Left lobe of liver (tissue), 2 donors: Measurements from ENCODE around the gene PTPRM. TPM values are rescaled to one million over a fixed set of nuclear protein-coding genes. Genes with fewer than 3 reads are reported as not detected.
"Not testable (repeated sequence)": the region's sequence is repeated elsewhere in the genome, so short reads cannot be mapped to it uniquely, and the experiment has no call there.

Source experiments
- ATAC-seq: fragments of 200-7000 bp; cut with Tn5 transposase; one replicate; pipeline ENCODE4 v1.9.1; 2020; ENCODE audit warnings: mild to moderate bottlenecking, moderate library complexity
- DNase-seq: peaks from one replicate; pipeline ENCODE4 v3.0.0-alpha.2; 2020; ENCODE audit warnings: low spot score
- total RNA-seq: library from RNA; stranded (reverse); gene quantifications from one replicate; pipeline ENCODE4 v1.2.1, GENCODE V29; 2021
- donor health status: DM: no; HTN: no; CAD: no; lungs with moderate emphysema.
- donor health status: DM: no; HTN: yes; CAD: no.

PTPRM gene
- total RNA-seq, 1 donor from 2014 or later: 34.7 TPM

GRCh38 chr18:7721532-7721931, 154.4 kb downstream of the PTPRM start:
- no peak for DNase-seq
- ATAC-seq: no peak

- ATAC-seq (no peak), DNase-seq (no peak)
These were observed 155.8 kb downstream of the PTPRM start for GRCh38 chr18:7722955-7723354.

DNA sequence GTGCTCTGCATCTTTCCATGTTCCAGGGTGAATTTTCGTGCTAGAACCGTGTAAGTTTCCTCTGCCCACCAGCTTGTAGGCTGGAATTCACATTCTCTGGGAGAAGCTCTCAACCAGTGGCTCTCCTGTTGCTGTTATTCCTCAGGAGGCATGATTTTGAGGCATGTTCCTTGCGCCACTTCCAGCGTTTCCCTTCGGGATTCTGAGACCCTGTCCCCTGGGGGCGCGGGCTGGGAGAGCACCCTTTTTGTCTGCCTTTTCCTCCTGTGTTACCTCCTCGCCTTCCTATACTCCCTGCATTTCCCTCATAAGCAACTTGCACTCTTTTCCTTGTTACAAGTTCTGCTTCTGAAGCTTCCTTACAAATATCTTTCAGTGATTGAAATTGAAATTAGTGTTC, 156.4 kb downstream of the PTPRM start:
- ATAC-seq: no peak

GRCh38 chr18:7725473-7725872, 158.4 kb downstream of the PTPRM start:
- no peak for DNase-seq
- no peak for ATAC-seq

More for the DNA sequence above, 156.4 kb downstream of the PTPRM start:
- DNase-seq: no peak

DNA sequence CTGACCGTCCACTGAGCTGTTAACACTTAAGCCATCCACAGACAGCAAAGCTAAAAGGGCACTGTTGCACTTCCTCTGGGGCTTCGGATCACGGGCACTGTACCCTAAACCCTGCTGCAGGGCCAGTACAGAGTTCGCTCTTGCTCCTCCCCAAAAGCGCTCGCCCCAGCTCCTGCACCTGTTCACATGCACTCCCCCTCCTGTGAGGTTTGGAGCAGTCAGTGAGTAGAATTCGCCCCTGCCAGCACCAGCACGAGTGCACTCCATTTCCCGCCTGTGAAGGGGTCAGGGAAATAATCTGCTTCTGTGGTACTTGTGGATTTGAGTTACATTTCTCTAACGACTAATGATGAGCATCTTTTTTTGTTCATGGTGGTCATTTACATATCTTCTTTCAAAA, 158.8 kb downstream of the PTPRM start:
- DNase-seq (no peak), ATAC-seq (no peak)

- ATAC-seq: no peak
- no peak for DNase-seq
These were observed 159.4 kb downstream of the PTPRM start for GRCh38 chr18:7726522-7726921.

GRCh38 chr18:7727361-7728076, 160.4 kb downstream of the PTPRM start:
- ATAC-seq (no peak), DNase-seq (no peak)

GRCh38 chr18:7728297-7728696, 161.2 kb downstream of the PTPRM start:
- ATAC-seq (no peak), DNase-seq (no peak)

- no peak for ATAC-seq
These were observed 162.8 kb downstream of the PTPRM start for GRCh38 chr18:7729868-7730267.

GRCh38 chr18:7730682-7731081, 163.6 kb downstream of the PTPRM start:
- DNase-seq: no peak
- ATAC-seq: no peak

More at GRCh38 chr18:7729868-7730267, 162.8 kb downstream of the PTPRM start:
- no peak for DNase-seq

DNA sequence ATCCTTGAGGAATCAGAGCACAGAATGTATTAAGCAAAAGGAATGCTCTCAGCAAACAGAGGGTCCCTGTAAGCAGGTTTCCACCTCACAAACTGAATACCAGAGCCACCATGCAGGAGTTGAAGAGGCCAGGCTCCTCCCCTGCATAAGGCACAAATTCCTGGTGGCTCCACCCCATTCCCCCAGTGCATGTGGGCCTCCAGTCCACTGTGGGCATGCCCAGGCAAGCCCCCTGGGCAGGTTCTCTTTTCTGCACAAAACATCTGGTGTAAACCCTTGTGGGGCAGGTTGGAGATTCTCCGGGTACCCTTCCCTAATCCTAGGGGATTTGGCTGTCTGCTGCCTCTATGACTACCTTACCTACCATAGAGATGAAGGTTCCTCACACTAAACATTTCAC, 166.5 kb downstream of the PTPRM start:
- DNase-seq (no peak), ATAC-seq (no peak)

DNA sequence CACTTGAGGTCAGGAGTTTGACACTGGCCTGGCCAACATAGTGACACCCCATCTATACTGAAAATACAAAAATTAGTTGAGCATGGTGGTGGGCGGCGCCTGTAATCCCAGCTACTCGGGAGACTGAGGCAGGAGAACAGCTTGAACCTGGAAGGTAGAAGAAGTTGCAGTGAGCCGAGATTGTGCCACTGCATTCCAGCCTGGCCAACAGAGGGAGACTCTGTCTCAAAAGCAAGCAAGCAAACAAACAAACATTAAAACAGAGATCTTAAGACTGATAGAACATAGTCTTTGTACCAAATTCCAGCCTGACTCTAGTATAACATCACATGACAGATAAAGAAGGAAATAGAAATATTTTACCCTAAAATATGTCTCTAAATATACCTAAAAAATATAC, 168.1 kb downstream of the PTPRM start:
- peak; percentile 13 for ATAC-seq
- no peak for DNase-seq

- DNase-seq (no peak), ATAC-seq (no peak)
These were observed 168.6 kb downstream of the PTPRM start for GRCh38 chr18:7735626-7736175.

DNA sequence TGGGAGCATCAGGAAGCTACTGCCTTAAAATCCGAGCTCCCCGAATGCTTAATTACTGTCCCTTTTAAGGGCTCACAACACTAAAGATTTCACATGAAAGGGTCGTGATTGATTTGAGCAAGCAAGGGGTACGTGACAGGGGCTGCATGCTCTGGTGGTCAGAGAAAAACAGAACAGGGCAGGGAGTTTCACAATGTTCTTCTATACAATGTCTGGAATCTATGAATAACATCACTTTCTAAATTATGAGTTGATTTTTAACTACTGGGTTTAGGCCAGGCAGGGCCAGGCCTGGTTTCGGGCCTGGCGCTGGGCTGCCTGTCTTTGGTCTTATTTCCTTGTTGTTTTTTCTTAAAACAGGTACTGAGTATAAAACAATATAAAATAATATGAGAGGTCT, 169.4 kb downstream of the PTPRM start:
- ATAC-seq, DNase-seq: not testable (repeated sequence)

DNA sequence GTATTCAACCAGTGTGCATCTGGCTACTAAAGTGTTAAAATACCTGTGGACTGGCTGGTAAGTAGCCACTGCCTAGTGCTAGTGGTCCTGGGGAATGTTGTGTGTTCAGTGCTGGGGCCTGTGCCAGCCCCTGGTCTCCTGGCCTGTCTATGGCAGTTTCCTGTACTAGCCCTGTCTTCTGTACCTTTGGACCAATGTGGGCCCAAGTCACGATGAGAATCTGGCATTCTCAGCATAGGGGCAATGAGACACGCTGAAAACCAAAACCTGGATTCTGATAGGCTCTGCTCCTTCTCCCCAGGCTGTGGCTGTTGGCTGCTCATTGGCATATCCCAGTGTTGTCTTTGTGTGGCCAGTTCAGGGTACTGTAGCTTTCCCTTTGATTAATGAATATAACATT, 170.4 kb downstream of the PTPRM start:
- no peak for ATAC-seq
- no peak for DNase-seq

- ATAC-seq (no peak), DNase-seq (no peak)
These were observed 173.7 kb downstream of the PTPRM start for GRCh38 chr18:7740821-7741220.

DNA sequence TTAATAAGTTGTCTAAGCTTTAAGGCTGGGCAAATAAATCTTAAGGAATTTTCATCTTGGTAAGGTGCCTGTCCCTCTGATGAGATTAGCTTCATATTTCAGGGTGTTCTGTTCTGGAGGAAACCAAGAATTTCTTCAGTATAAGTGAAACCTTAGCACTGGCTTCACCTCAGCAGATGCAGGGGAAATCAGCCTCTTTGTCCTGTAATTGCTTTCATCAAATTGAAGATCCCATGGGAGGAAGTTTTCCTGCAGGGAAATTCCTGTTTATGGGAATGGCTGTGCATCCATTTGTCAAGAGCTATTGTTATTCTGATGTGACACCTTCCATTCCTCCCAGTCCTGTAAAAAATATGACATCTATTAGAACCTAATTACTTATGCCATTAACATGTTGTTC, 174.5 kb downstream of the PTPRM start:
- DNase-seq (no peak), ATAC-seq (no peak)

- ATAC-seq (no peak), DNase-seq (no peak)
These were observed 175.1 kb downstream of the PTPRM start for GRCh38 chr18:7742224-7742623.

GRCh38 chr18:7743256-7743655, 176.1 kb downstream of the PTPRM start:
- no peak for DNase-seq
- ATAC-seq: no peak

DNA sequence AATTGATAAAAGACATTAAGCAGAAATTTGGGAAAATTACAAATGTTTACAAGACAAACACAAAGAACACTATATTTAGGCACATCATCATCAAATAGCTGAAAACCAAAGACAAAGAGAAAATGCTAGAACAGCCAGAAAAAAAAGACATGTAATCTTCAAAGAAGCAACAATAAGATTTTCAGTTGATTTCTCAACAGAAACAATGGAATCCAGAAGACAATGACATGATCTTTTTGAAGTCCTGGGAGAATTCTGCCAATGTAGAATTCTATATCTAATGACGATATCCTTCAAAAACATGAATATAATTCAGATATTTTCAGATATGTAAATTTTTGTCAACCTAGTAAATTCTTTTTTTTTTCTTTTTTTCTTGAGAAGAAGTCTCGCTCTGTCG, 179.0 kb downstream of the PTPRM start:
- ATAC-seq: no peak
- no peak for DNase-seq

- ATAC-seq: no peak
- DNase-seq: no peak
These were observed 181.3 kb downstream of the PTPRM start for GRCh38 chr18:7748251-7749007.

GRCh38 chr18:7749008-7749405, 181.9 kb downstream of the PTPRM start:
- ATAC-seq (no peak), DNase-seq (no peak)
